Measurements from ENCODE around the gene NR1H3.

Gene NR1H3

DNA sequence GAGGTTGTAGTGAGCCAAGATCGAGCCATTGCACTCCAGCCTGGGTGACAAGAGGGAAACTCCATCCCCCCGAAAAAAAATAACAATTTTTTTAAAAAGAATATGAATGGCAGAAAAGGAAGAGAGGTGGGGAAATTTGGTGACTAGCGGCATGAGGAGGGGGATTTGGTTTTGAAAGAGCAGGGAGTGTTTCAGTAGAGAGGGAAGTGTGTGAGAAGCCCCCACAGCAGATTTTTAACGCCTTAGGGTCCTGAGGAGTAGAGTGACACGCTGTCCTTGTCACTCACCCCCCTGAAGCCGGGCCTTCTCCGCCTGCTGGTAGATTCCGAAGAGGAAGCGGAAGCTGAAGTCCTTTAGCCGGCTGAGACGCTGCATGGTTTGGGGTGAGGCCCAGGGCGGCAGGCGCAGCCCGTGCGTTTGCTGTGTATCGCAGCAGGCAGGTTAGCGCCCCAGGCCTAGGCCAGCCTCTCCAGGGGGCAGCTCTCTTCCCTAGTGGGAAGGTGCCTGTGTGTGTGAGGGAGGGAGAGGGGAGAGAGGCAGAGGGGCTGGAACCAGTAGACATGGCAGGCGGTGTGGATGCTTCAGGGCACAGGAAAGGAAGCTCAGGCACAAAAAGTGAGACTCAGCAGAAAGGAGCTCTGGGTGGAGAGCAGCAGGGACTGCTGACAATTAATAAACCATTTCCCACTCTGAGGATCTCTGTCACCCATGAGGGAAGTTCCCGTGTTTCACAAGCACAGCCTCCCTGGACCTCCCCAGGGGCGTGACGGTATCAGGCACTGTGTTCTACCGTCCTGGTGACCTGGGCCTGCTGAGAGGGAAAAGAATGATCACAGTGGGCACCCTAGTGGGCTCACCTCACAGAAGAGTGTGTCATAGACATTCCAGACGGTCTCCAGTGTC lies 13.1 kb upstream of the NR1H3 start:
- no peak for DNase-seq (ENCODE audit: low read depth in 2 of 2)

- no peak for DNase-seq (ENCODE audit: low read depth in 2 of 2)
These were observed 12.0 kb upstream of the NR1H3 start for GRCh38 chr11:47245611-47246357.

GRCh38 chr11:47247502-47247901 lies 10.3 kb upstream of the NR1H3 start:
- no peak for DNase-seq (ENCODE audit: low read depth in 2 of 2)

- no peak for DNase-seq (ENCODE audit: low read depth in 2 of 2)
These were observed 9.5 kb upstream of the NR1H3 start for GRCh38 chr11:47248304-47248663.

DNA sequence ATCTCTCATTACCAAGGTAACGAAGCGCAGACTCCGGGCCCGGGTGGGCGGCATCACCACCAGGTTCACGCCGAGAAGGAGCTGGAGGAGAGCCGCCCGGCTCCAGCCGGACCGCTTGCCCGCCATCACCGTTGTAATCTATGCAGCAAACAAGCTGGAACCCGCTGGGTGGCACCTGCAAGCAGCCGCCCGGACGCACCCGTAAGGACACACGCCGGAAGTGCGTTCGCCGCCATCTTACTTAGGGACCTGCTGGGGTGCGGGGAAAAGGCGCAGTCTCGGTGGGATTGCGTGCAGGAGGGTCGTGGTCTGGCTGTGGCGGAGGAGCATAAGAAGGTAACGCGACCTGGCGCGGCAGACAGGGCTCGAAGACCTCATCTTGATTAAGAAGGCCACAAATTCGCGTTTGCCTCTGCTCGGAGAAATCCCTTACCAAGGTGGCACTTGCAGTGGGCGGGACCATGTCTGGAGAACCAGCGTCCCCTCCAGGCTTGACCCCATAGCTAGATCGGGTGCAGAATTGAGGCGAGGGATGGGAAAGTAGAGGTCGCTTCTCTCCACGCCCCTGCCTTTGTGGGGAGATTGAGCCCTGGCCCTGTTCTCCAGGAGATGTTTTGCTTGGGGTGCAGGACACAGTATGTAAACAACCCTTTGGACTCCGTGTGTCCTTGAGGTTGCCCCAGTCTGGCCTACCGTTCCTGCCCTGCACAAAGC lies 9.0 kb upstream of the NR1H3 start, which contains the start of gene ACP2:
Gene ACP2 (minus strand): TSS at position 151 of the 714 bp plus-strand sequence. CDS start 25 bp downstream, at position 126.
- peak; percentile 79 to 84 for DNase-seq (ENCODE audit: low read depth in 2 of 2)

- no peak for DNase-seq (ENCODE audit: low read depth in 2 of 2)
These were observed 8.4 kb upstream of the NR1H3 start for GRCh38 chr11:47249378-47249715.

- no peak for DNase-seq (ENCODE audit: low read depth in 2 of 2)
These were observed 6.0 kb upstream of the NR1H3 start for GRCh38 chr11:47251751-47252150.

- no peak for DNase-seq (ENCODE audit: low read depth in 2 of 2)
These were observed 4.1 kb upstream of the NR1H3 start for GRCh38 chr11:47253660-47254059.

DNA sequence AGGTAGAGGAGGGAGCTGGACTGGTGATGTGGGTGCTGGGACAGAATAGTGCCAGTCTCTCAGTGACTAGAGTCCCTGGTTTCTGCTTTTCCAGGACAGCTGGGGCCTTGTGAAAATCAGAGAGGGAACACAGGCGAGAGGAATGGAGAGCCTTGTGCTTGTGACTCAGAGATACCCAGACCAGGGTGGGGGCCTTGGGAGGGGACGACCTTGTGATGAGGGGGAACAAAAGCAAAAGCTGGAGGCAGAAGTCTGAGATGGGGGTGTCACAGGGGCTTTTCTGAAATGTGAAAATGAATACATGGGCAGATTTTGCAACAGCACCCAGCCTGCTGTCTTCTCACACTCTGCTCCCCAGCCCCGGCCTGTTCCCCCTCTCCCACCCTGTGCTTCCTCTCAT lies 3.4 kb upstream of the NR1H3 start:
- no peak for DNase-seq (ENCODE audit: low read depth in 2 of 2)

- no peak for DNase-seq (ENCODE audit: low read depth in 2 of 2)
These were observed 1.4 kb upstream of the NR1H3 start for GRCh38 chr11:47256374-47256773.

GRCh38 chr11:47257177-47257516 lies 649 bp upstream of the NR1H3 start:
- DNase-seq (ENCODE audit: low read depth in 2 of 2): no peak

- DNase-seq (ENCODE audit: low read depth in 2 of 2): no peak
These were observed 614 bp downstream of the NR1H3 start for GRCh38 chr11:47258317-47258902.

- DNase-seq (ENCODE audit: low read depth in 2 of 2): no peak
These were observed 1.6 kb downstream of the NR1H3 start for GRCh38 chr11:47259232-47259977.

- DNase-seq (ENCODE audit: low read depth in 2 of 2): no peak
These were observed 2.6 kb downstream of the NR1H3 start for GRCh38 chr11:47260366-47260765.

DNA sequence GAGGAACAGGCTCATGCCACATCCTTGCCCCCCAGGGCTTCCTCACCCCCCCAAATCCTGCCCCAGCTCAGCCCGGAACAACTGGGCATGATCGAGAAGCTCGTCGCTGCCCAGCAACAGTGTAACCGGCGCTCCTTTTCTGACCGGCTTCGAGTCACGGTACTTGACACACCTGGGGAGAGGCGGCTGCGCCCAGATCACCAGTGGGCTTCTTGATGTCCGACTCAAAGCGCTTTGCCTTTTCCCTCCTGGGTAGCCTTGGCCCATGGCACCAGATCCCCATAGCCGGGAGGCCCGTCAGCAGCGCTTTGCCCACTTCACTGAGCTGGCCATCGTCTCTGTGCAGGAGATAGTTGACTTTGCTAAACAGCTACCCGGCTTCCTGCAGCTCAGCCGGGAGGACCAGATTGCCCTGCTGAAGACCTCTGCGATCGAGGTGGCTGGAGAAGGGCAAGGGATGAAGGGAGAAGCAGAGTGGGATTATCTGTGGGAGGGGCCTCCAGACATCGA lies 3.5 kb downstream of the NR1H3 start:
- DNase-seq (ENCODE audit: low read depth in 2 of 2): no peak

- no peak for DNase-seq (ENCODE audit: low read depth in 2 of 2)
These were observed 6.3 kb downstream of the NR1H3 start for GRCh38 chr11:47264119-47264518.

GRCh38 chr11:47264521-47264920 lies 6.7 kb downstream of the NR1H3 start:
- DNase-seq (ENCODE audit: low read depth in 2 of 2): no peak

DNA sequence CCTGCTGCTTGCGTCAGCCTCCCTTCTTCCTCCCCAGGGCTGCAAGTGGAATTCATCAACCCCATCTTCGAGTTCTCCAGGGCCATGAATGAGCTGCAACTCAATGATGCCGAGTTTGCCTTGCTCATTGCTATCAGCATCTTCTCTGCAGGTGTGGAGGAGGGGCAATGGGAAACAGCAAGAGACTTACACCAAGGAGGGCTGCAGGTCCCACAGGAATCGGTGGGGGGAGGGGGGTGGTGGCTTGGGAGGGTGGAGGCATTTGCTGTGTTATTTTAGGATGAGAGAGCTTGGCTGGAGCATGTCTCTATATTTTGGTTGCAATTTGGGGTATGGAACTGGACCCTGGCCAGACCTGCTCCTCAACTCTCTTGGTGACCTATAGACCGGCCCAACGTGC lies 10.1 kb downstream of the NR1H3 start:
- DNase-seq (ENCODE audit: low read depth in 2 of 2): no peak

- DNase-seq (ENCODE audit: low read depth in 2 of 2): no peak
These were observed 10.7 kb downstream of the NR1H3 start for GRCh38 chr11:47268448-47269001.

DNA sequence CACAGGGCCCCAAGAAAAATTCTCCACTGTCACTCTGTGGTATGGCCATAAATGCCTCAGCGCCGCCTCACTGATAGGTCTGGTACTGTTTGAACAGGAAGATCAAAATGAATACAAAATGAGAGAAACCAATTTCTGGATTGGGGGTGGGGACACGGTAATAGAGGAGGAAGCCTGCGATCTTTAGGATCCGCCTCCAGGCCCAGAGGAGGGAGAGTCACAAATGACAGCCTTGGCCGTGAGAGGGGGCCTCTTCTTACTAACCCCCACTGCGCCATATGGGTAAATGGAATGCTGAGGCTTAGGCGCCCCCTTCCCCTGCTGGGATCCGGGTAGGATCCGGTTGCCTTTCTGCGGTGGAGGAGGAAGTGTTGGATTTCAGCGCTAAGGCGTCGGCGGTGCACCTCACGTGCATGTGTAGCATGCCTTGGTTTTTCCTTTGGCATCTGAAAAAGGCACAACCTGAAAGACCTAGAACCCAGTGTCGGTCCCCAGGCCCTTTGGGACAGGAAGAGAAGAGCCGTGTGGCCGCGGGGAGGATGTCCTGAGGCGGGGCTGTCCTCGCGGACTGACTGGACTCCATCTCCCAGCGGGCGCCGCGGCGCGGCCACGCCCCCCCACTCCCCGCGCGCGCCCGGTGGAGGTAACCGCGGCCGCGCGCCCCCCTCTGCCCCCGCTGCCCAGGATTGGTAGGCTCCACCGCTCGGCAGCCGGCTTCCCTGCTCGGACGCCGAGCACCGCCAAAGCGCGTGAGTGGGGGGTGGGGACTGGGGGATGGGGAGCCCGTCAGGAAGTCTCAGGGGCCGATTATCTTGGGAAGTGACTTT lies 11.4 kb downstream of the NR1H3 start:
- peak; percentile 80 to 83 for DNase-seq (ENCODE audit: low read depth in 2 of 2)
